ENCODE results near the gene MAPKAPK2. TPM values are rescaled to one million over a fixed set of nuclear protein-coding genes. Genes with fewer than 3 reads are reported as not detected.

MAPKAPK2 gene
- total RNA-seq, 4 donors from 2014 or later, result 45.0 to 77.4 (median 55.5) TPM

- 37 to 43% methylated on average over 6 to 8 of the region's 9 CpGs for WGBS, 2 donors (ENCODE audit: low coverage in 1 of 2)
- peaks cover 21 to 80% (median 23%) of the 10 kb centered on the region in 3 donors for H3K4me1 ChIP-seq
- no peak overlapping the region for H3K4me3 ChIP-seq
- H3K27me3 ChIP-seq, result no peaks in the 10 kb centered on the region
- ATAC-seq, result peak; percentile 69
- no peaks in the 10 kb centered on the region for H3K36me3 ChIP-seq
- peak overlapping the region; percentile 59 to 74 (median 64) for H3K27ac ChIP-seq
- no peaks in the 10 kb centered on the region for H3K9me3 ChIP-seq
- TF ChIP-seq EP300 (IDR thresholded peaks at IDR 0.05), result no peak
- TF ChIP-seq POLR2AphosphoS5 (IDR thresholded peaks at IDR 0.05), result peak; percentile 53
These were observed 29.8 kb downstream of the MAPKAPK2 start for GRCh38 chr1:206714331-206715058.

GRCh38 chr1:206715120-206715519 lies 30.4 kb downstream of the MAPKAPK2 start:
- no peaks in the 10 kb centered on the region for H3K27me3 ChIP-seq
- TF ChIP-seq POLR2AphosphoS5 (IDR thresholded peaks at IDR 0.05) (no peak), CTCF (IDR thresholded peaks at IDR 0.05) (no peak), POLR2A (IDR thresholded peaks at IDR 0.05) (no peak), EP300 (IDR thresholded peaks at IDR 0.05) (no peak)
- H3K9me3 ChIP-seq, result no peaks in the 10 kb centered on the region
- H3K4me1 ChIP-seq, result peaks cover 17 to 80% (median 20%) of the 10 kb centered on the region in 3 donors
- no peak overlapping the region for H3K4me3 ChIP-seq
- no peaks in the 10 kb centered on the region for H3K36me3 ChIP-seq
- peak overlapping the region; percentile 8 to 74 (median 62) for H3K27ac ChIP-seq
- WGBS, 2 donors (ENCODE audit: low coverage in 1 of 2), result 68% methylated on average over 4 of the region's 4 CpGs
- ATAC-seq, result no peak

- Histone ChIP-seq H3K9me3 (no peaks in the 10 kb centered on the region), H3K27ac (peak overlapping the region in 2 of 4 donors; percentile 65 to 74), H3K36me3 (no peaks in the 10 kb centered on the region), H3K4me3 (no peak overlapping the region), H3K27me3 (no peaks in the 10 kb centered on the region), H3K4me1 (peaks cover 17 to 78% (median 20%) of the 10 kb centered on the region in 3 donors)
- ATAC-seq, result no peak
- 87 to 91% methylated on average over 2 to 3 of the region's 3 CpGs for WGBS, 2 donors (ENCODE audit: low coverage in 1 of 2)
- TF ChIP-seq EP300 (IDR thresholded peaks at IDR 0.05), result no peak
These were observed 30.9 kb downstream of the MAPKAPK2 start for GRCh38 chr1:206715552-206716158.

- ATAC-seq, result no peak
- 85 to 88% methylated on average over 9 to 11 of the region's 11 CpGs for WGBS, 2 donors (ENCODE audit: low coverage in 1 of 2)
- Histone ChIP-seq H3K36me3 (no peaks in the 10 kb centered on the region), H3K4me3 (no peak overlapping the region), H3K9me3 (no peaks in the 10 kb centered on the region), H3K27ac (peak overlapping the region in 2 of 4 donors; percentile 11 to 12), H3K4me1 (peaks cover 17 to 82% (median 20%) of the 10 kb centered on the region in 3 donors), H3K27me3 (no peaks in the 10 kb centered on the region)
- no peak for TF ChIP-seq POLR2A (IDR thresholded peaks at IDR 0.05)
- TF ChIP-seq POLR2AphosphoS5 (IDR thresholded peaks at IDR 0.05), result no peak
- TF ChIP-seq CTCF (IDR thresholded peaks at IDR 0.05), result no peak
- TF ChIP-seq EP300 (IDR thresholded peaks at IDR 0.05), result no peak
These were observed 31.6 kb downstream of the MAPKAPK2 start for GRCh38 chr1:206716159-206716869.

- Histone ChIP-seq H3K4me3 (no peak overlapping the region), H3K4me1 (peaks cover 17 to 85% (median 20%) of the 10 kb centered on the region in 3 donors), H3K27ac (peak overlapping the region in 2 of 4 donors; percentile 11 to 12), H3K9me3 (no peaks in the 10 kb centered on the region), H3K27me3 (no peaks in the 10 kb centered on the region), H3K36me3 (no peaks in the 10 kb centered on the region)
- no peak for TF ChIP-seq CTCF (IDR thresholded peaks at IDR 0.05)
- TF ChIP-seq EP300 (IDR thresholded peaks at IDR 0.05), result no peak
- TF ChIP-seq POLR2A (IDR thresholded peaks at IDR 0.05), result no peak
- no peak for TF ChIP-seq POLR2AphosphoS5 (IDR thresholded peaks at IDR 0.05)
- no peak for ATAC-seq
- 74 to 78% methylated on average over 5 to 7 of the region's 8 CpGs for WGBS, 2 donors (ENCODE audit: low coverage in 1 of 2)
These were observed 32.4 kb downstream of the MAPKAPK2 start for GRCh38 chr1:206716870-206717673.
